Fibroblast of skin of back (primary cell): Measurements from ENCODE around the gene SLC25A19.
A peak's percentile ranks its signal among the peaks of the same experiment; 100 is the strongest.

Experiments used
- DNase-seq: peaks from one replicate; pipeline ENCODE4 v3.0.0-alpha.2; 2013

Gene SLC25A19

GRCh38 chr17:75241143-75241430, 48.1 kb downstream of the SLC25A19 start:
- peak; percentile 21 for DNase-seq

DNA sequence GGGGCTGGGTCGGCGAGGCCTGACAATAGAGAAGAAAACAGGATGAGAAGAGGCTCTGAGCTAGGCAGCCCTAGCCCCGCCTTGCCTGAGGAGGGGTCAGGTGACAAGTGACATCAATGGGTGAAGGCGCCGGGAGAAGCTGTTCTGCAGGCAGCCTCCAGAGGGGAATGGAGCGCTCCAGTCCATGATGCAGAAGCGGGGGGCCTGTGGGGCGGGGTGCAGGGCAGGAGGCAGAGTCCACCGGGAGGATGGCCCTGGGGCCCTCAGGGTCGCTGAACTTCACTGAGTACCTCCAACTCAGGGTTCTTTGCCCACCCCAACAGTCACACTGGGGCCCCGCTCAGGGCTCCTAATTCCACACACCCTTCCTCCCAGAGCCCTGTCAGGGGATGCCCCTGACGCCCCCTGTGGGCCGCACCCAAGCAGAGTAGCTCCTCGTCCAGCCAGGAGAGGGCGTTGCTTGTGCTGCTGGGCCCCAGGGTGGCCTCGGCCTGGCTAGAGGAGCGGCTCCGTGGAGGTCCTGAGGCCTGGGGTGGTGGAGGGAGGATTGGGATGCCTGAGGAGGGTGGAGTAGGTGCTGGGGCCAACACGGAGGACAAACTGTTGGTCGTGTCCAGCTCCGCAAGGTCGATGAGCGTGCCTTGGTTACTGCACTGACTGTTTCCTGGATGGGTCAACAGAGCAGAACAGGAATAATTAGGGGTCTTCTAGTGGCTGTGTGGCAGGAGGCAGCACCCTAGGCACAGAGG, 48.7 kb downstream of the SLC25A19 start:
- peak; percentile 47 for DNase-seq

GRCh38 chr17:75239778-75240393, 49.3 kb downstream of the SLC25A19 start:
- DNase-seq = no peak

- DNase-seq = no peak
Measured at GRCh38 chr17:75239214-75239613, 50.0 kb downstream of the SLC25A19 start.

GRCh38 chr17:75238684-75239191, 50.5 kb downstream of the SLC25A19 start:
- peak; percentile 61 for DNase-seq

DNA sequence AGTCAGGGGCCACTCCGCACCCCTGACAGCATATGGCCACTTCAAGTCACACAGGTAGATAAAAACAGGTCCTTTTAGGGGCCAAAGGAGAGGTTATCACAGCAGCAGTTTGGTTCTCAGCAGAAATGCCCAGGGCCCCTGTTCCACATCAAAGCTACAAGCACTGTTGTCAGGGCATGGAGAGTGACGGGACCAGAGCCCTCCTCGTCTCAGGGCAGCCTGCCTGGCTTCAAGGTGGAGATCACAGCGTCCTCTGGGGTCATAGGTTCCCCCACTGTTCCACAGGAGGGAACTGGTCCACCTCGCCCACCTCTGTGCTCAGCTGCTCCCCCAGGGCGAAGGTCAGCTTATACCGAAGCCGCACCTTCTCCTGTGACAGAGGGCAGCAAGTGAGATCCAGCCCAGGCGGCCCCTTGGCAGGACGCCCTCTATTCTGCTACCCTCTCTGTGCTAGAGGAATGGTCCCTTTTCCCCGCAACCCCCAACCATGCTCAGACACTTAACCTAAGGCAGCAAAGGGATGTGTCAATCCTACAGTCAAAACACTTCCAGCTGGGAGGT, 51.1 kb downstream of the SLC25A19 start:
- no peak for DNase-seq

GRCh38 chr17:75237100-75238014, 51.9 kb downstream of the SLC25A19 start:
- DNase-seq = no peak

GRCh38 chr17:75232786-75233185, 56.4 kb downstream of the SLC25A19 start:
- no peak for DNase-seq

GRCh38 chr17:75231741-75232464, 57.3 kb downstream of the SLC25A19 start:
- DNase-seq = no peak

DNA sequence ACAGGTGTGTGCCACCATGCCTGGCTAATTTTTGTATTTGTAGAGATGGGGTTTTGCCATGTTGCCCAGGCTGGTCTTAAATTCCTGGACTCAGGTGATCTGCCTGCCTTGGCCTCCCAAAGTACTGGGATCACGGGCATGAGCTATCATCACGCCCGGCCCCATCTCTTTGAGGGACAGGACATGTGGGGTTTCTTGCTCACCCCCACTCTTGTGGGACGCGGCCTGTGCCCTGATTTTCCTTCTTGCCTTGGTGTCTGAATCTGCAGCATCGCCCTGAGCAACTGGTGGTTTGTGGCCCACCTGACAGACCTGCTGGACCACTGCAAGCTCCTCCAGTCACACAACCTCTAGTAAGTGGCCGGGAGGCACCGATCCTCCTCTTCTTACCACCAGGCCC, 58.2 kb downstream of the SLC25A19 start:
- no peak for DNase-seq

- DNase-seq = no peak
Measured at GRCh38 chr17:75228847-75229246, 60.4 kb downstream of the SLC25A19 start.

DNA sequence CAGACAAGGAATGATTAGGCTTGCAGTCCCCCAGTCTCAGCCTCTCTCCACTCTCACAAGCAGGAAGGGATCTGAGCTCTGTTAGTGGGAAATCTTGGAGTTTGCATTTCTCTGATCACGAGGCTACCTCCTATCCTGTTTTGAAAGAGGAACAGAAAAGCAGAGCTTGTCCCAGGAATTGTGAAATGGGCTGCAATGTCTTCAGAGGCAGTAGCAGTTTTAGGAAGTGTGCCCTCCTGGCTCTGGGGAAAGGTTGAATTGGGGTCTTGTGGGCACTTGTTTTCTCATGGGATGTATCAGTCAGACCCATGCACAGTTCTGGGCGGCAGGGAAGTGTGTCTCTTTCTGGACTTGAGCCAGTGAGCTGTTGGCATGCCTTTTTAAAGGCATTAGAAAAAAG, 60.9 kb downstream of the SLC25A19 start:
- no peak for DNase-seq

- no peak for DNase-seq
Measured at GRCh38 chr17:75227729-75228128, 61.5 kb downstream of the SLC25A19 start.

GRCh38 chr17:75225016-75225415, 64.2 kb downstream of the SLC25A19 start:
- no peak for DNase-seq
